SK-N-SH treated with all-trans-retinoic acid at 6 μM for 48 hours (cell line): ENCODE measurements around the gene SLC25A34.

Experiments used
- ATAC-seq: fragments of 200-7000 bp; cut with Tn5 transposase; 3 replicates; pipeline ENCODE4 v1.9.1; 2020; ENCODE audit warnings: mild to moderate bottlenecking, moderate library complexity
- ARNTL ChIP-seq: fragments of 450-650 bp; formaldehyde crosslinking; IDR thresholded peaks from 2 replicates; pipeline ENCODE4 v1.5.0; 2020; ENCODE audit warnings: low read depth, mild to moderate bottlenecking, moderate library complexity, borderline replicate concordance
- BACH2 ChIP-seq: fragments of 250-450 bp; sonication (Bioruptor Pico); IDR thresholded peaks from 2 replicates; pipeline ENCODE4 v1.9.0; 2021; ENCODE audit warnings: mild to moderate bottlenecking, borderline replicate concordance
- CSDC2 ChIP-seq: fragments of 250-450 bp; sonication (Bioruptor Pico); IDR thresholded peaks from 2 replicates; pipeline ENCODE4 v1.5.0; 2020; ENCODE audit warnings: mild to moderate bottlenecking, moderate library complexity
- GLIS3 ChIP-seq: fragments of 250-450 bp; sonication (Bioruptor Pico); IDR thresholded peaks from 2 replicates; pipeline ENCODE4 v1.5.0; 2020; ENCODE audit warnings: mild to moderate bottlenecking, moderate library complexity
- OSR1 ChIP-seq: fragments of 250-450 bp; sonication (Bioruptor Pico); IDR thresholded peaks from 2 replicates; pipeline ENCODE4 v1.8.0; 2022; ENCODE audit warnings: moderate library complexity, mild to moderate bottlenecking, inconsistent platforms
- RARB ChIP-seq: fragments of 250-450 bp; sonication (Bioruptor Pico); IDR thresholded peaks from 2 replicates; pipeline ENCODE4 v1.8.0; 2021; ENCODE audit warnings: mild to moderate bottlenecking, moderate library complexity
- SNAI2 ChIP-seq: fragments of 250-450 bp; sonication (Bioruptor Pico); IDR thresholded peaks from 2 replicates; pipeline ENCODE4 v1.5.0; 2020; ENCODE audit warnings: mild to moderate bottlenecking, moderate library complexity
- TCF4 ChIP-seq: fragments of 250-450 bp; sonication (Bioruptor Pico); IDR thresholded peaks from 2 replicates; pipeline ENCODE4 v1.8.0; 2021; ENCODE audit warnings: mild to moderate bottlenecking, moderate library complexity, borderline replicate concordance
- TOX ChIP-seq: fragments of 250-450 bp; sonication (Bioruptor Pico); IDR thresholded peaks from 2 replicates; pipeline ENCODE4 v1.8.0; 2021; ENCODE audit warnings: mild to moderate bottlenecking, moderate library complexity, borderline replicate concordance
- ZC3H10 ChIP-seq: fragments of 250-450 bp; sonication (Bioruptor Pico); IDR thresholded peaks from 2 replicates; pipeline ENCODE4 v1.5.1; 2021; ENCODE audit warnings: mild to moderate bottlenecking, moderate library complexity
- ZFP3 ChIP-seq: fragments of 250-450 bp; sonication (Bioruptor Pico); IDR thresholded peaks from 2 replicates; pipeline ENCODE4 v1.5.0; 2020; ENCODE audit warnings: mild to moderate bottlenecking, moderate library complexity
- ZFP30 ChIP-seq: fragments of 450-650 bp; formaldehyde crosslinking; IDR thresholded peaks from 2 replicates; pipeline ENCODE4 v1.5.0; 2022; ENCODE audit warnings: mild to moderate bottlenecking, moderate library complexity
- ZNF565 ChIP-seq: fragments of 450-650 bp; formaldehyde crosslinking; conservative IDR thresholded peaks from 2 replicates; pipeline ENCODE4 v1.5.0; 2020; ENCODE audit warnings: low read depth, mild to moderate bottlenecking, moderate library complexity
- TF ChIP-seq, protein P1 (sequence below): fragments of 250-450 bp; sonication (Bioruptor Pico); IDR thresholded peaks from 2 replicates; pipeline ENCODE4 v1.5.1; 2020; ENCODE audit warnings: low read depth, mild to moderate bottlenecking, moderate library complexity
- TF ChIP-seq, protein P2 (sequence below): fragments of 250-450 bp; sonication (Bioruptor Pico); IDR thresholded peaks from 2 replicates; pipeline ENCODE4 v1.5.0; 2020; ENCODE audit warnings: mild to moderate bottlenecking, moderate library complexity
- TF ChIP-seq, protein P3 (sequence below): fragments of 250-450 bp; sonication (Bioruptor Pico); IDR thresholded peaks from 2 replicates; pipeline ENCODE4 v1.8.0; 2021; ENCODE audit warnings: low read depth, mild to moderate bottlenecking, moderate library complexity, borderline replicate concordance
- TF ChIP-seq, protein P4 (sequence below): fragments of 250-450 bp; sonication (Bioruptor Pico); IDR thresholded peaks from 2 replicates; pipeline ENCODE4 v1.5.1; 2021; ENCODE audit warnings: mild to moderate bottlenecking, moderate library complexity
- TF ChIP-seq, protein P5 (sequence below): fragments of 250-450 bp; sonication (Bioruptor Pico); IDR thresholded peaks from 2 replicates; pipeline ENCODE4 v1.8.0; 2020; ENCODE audit warnings: mild to moderate bottlenecking, moderate library complexity, borderline replicate concordance

SLC25A34 gene

DNA sequence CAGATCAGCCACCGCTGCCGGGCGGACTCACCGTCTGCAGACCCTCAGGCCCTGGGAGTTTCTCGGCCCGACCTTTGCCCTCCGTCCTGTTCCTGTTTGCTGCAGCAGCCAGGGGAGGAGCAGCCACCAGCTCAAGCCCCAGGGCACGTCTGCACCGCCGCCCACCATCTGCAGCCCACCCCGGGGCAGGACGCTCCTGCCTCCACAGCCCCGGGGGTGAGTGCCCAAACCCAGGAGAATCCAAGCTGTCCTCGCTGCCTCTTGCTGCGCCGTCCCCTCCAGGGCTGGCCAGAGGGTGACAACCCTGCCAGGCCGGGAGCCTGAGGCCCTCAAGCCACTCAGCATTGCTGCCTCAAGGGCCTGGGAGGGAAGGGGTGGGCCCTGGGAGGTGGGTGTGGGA is 1.2 kb upstream of the SLC25A34 start:
- no peak for ATAC-seq
- no peak for TF ChIP-seq ZFP30 (CRISPR knock-in tag)
- TF ChIP-seq, protein P1, sequence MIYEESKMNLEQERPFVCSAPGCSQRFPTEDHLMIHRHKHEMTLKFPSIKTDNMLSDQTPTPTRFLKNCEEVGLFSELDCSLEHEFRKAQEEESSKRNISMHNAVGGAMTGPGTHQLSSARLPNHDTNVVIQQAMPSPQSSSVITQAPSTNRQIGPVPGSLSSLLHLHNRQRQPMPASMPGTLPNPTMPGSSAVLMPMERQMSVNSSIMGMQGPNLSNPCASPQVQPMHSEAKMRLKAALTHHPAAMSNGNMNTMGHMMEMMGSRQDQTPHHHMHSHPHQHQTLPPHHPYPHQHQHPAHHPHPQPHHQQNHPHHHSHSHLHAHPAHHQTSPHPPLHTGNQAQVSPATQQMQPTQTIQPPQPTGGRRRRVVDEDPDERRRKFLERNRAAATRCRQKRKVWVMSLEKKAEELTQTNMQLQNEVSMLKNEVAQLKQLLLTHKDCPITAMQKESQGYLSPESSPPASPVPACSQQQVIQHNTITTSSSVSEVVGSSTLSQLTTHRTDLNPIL = no peak
- TF ChIP-seq ZFP3 = no peak
- TF ChIP-seq TOX (CRISPR knock-in tag) = no peak
- TF ChIP-seq TCF4 (CRISPR knock-in tag) = no peak
- no peak for TF ChIP-seq ZNF565 (CRISPR knock-in tag)
- TF ChIP-seq, all 23 proteins: peak for 0

DNA sequence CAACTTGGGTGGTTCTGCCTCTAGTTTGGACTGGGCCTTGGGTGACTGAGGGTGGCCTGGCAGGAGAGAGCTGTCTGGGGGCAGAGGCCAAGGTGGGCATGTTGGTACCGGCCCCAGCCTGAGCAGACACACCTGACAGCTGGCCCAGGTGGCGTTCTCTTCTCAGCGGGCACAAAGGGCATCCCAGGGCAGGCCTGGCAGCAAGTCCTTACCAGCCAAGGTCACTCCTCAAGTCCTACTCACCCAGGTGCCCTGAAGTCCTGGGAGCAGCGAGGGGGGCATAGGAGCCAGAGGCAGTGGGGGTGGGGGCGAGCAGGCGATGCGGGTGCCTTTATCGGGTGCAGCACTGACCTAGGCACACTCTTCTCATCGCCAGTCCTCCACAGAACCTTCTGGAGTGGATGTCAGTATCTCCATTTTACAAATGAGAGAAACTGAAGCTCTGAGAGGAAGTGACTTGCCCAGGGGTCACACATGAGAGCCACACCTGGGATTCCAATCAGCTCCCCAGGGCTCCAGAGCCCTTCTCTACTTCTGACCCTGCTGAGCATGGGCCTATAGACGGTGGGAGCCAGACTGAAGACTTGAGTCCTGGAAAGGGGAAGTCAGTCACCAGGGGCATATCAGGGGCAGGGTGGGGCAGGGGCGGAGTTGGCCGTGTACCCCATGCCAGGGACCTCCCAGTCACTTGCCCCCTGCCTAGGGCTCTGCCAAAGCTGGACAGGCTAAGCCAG is 587 bp upstream of the SLC25A34 start:
- ATAC-seq = no peak
- TF ChIP-seq SNAI2 (CRISPR knock-in tag) (no peak), ZFP30 (CRISPR knock-in tag) (no peak), GLIS3 (CRISPR knock-in tag) (no peak), OSR1 (CRISPR knock-in tag) (no peak), ZC3H10 (CRISPR knock-in tag) (no peak)
- TF ChIP-seq, protein P2, sequence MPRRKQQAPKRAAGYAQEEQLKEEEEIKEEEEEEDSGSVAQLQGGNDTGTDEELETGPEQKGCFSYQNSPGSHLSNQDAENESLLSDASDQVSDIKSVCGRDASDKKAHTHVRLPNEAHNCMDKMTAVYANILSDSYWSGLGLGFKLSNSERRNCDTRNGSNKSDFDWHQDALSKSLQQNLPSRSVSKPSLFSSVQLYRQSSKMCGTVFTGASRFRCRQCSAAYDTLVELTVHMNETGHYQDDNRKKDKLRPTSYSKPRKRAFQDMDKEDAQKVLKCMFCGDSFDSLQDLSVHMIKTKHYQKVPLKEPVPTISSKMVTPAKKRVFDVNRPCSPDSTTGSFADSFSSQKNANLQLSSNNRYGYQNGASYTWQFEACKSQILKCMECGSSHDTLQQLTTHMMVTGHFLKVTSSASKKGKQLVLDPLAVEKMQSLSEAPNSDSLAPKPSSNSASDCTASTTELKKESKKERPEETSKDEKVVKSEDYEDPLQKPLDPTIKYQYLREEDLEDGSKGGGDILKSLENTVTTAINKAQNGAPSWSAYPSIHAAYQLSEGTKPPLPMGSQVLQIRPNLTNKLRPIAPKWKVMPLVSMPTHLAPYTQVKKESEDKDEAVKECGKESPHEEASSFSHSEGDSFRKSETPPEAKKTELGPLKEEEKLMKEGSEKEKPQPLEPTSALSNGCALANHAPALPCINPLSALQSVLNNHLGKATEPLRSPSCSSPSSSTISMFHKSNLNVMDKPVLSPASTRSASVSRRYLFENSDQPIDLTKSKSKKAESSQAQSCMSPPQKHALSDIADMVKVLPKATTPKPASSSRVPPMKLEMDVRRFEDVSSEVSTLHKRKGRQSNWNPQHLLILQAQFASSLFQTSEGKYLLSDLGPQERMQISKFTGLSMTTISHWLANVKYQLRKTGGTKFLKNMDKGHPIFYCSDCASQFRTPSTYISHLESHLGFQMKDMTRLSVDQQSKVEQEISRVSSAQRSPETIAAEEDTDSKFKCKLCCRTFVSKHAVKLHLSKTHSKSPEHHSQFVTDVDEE (CRISPR knock-in tag) = no peak
- TF ChIP-seq, protein P3, sequence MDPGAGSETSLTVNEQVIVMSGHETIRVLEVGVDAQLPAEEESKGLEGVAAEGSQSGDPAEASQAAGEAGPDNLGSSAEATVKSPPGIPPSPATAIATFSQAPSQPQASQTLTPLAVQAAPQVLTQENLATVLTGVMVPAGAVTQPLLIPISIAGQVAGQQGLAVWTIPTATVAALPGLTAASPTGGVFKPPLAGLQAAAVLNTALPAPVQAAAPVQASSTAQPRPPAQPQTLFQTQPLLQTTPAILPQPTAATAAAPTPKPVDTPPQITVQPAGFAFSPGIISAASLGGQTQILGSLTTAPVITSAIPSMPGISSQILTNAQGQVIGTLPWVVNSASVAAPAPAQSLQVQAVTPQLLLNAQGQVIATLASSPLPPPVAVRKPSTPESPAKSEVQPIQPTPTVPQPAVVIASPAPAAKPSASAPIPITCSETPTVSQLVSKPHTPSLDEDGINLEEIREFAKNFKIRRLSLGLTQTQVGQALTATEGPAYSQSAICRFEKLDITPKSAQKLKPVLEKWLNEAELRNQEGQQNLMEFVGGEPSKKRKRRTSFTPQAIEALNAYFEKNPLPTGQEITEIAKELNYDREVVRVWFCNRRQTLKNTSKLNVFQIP (CRISPR knock-in tag) = no peak
- TF ChIP-seq, protein P1 = no peak

DNA sequence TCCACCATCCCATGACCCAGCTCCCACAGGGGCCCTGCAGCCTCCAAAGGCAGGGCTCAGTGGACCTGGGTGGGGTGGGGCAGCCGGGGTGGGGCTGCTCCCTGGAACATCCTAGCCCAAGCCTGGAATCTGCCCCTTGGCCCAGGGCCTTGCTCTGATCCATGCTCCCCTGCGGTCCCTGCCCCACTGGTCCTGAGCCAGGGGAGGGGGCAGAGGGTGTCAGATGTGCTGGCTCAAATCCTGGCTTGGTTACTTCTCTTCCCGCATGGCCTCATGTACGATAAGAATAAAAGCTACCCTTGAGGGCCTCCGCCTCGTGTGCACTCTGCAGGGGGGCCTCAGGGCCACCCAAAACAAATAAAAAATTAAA is 819 bp downstream of the SLC25A34 start:
- TF ChIP-seq CSDC2 (CRISPR knock-in tag) = no peak
- TF ChIP-seq RARB = no peak
- TF ChIP-seq, protein P4, sequence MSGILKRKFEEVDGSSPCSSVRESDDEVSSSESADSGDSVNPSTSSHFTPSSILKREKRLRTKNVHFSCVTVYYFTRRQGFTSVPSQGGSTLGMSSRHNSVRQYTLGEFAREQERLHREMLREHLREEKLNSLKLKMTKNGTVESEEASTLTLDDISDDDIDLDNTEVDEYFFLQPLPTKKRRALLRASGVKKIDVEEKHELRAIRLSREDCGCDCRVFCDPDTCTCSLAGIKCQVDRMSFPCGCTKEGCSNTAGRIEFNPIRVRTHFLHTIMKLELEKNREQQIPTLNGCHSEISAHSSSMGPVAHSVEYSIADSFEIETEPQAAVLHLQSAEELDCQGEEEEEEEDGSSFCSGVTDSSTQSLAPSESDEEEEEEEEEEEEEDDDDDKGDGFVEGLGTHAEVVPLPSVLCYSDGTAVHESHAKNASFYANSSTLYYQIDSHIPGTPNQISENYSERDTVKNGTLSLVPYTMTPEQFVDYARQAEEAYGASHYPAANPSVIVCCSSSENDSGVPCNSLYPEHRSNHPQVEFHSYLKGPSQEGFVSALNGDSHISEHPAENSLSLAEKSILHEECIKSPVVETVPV (CRISPR knock-in tag) = no peak
- no peak for TF ChIP-seq ZFP30 (CRISPR knock-in tag)
- no peak for TF ChIP-seq BACH2 (CRISPR knock-in tag)
- TF ChIP-seq, protein P5, sequence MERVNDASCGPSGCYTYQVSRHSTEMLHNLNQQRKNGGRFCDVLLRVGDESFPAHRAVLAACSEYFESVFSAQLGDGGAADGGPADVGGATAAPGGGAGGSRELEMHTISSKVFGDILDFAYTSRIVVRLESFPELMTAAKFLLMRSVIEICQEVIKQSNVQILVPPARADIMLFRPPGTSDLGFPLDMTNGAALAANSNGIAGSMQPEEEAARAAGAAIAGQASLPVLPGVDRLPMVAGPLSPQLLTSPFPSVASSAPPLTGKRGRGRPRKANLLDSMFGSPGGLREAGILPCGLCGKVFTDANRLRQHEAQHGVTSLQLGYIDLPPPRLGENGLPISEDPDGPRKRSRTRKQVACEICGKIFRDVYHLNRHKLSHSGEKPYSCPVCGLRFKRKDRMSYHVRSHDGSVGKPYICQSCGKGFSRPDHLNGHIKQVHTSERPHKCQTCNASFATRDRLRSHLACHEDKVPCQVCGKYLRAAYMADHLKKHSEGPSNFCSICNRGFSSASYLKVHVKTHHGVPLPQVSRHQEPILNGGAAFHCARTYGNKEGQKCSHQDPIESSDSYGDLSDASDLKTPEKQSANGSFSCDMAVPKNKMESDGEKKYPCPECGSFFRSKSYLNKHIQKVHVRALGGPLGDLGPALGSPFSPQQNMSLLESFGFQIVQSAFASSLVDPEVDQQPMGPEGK (CRISPR knock-in tag) = no peak
- TF ChIP-seq ARNTL (CRISPR knock-in tag) = no peak
- TF ChIP-seq, protein P2 (CRISPR knock-in tag) = no peak
- ATAC-seq = no peak
